IPS DF 19.7 (cell line): Measurements from ENCODE around the gene DNAAF5.

ENCODE experiments used
- DNase-seq: peaks from one replicate; pipeline ENCODE4 v3.0.0-alpha.2; 2013; ENCODE audit warnings: low read depth, low spot score

Gene DNAAF5

GRCh38 chr7:805261-805660 is 78.8 kb downstream of the DNAAF5 start:
- no peak for DNase-seq

GRCh38 chr7:815284-816216 is 89.1 kb downstream of the DNAAF5 start:
- no peak for DNase-seq

- peak; percentile 86 for DNase-seq
Measured at GRCh38 chr7:816300-816750, 89.8 kb downstream of the DNAAF5 start.

- DNase-seq: no peak
Measured at GRCh38 chr7:816751-817671, 90.5 kb downstream of the DNAAF5 start.

- no peak for DNase-seq
Measured at GRCh38 chr7:818031-818699, 91.7 kb downstream of the DNAAF5 start.

GRCh38 chr7:820341-820740 is 93.8 kb downstream of the DNAAF5 start:
- DNase-seq: no peak

- DNase-seq: no peak
Measured at GRCh38 chr7:821688-822087, 95.2 kb downstream of the DNAAF5 start.

- no peak for DNase-seq
Measured at GRCh38 chr7:822692-823276, 96.3 kb downstream of the DNAAF5 start.

GRCh38 chr7:823649-824048 is 97.2 kb downstream of the DNAAF5 start:
- no peak for DNase-seq

- no peak for DNase-seq
Measured at GRCh38 chr7:824081-824480, 97.6 kb downstream of the DNAAF5 start.

- no peak for DNase-seq
Measured at GRCh38 chr7:824664-825063, 98.2 kb downstream of the DNAAF5 start.

GRCh38 chr7:825386-825785 is 98.9 kb downstream of the DNAAF5 start:
- DNase-seq: no peak

GRCh38 chr7:826230-826917 is 99.9 kb downstream of the DNAAF5 start:
- DNase-seq: no peak

GRCh38 chr7:828793-829561 is 102.5 kb downstream of the DNAAF5 start:
- DNase-seq: no peak

- no peak for DNase-seq
Measured at GRCh38 chr7:830069-830468, 103.6 kb downstream of the DNAAF5 start.

GRCh38 chr7:831596-832166 is 105.2 kb downstream of the DNAAF5 start:
- no peak for DNase-seq

GRCh38 chr7:832167-832967 is 105.9 kb downstream of the DNAAF5 start, which contains the start of gene SUN1:
SUN1 (plus strand) TSS chr7:832476; CDS start chr7:832525, 49 bp downstream.
- DNase-seq: no peak

- DNase-seq: no peak
Measured at GRCh38 chr7:832968-833424, 106.5 kb downstream of the DNAAF5 start.
